HG02571 (cell line): Measurements from ENCODE around the gene ARHGAP45.

Experiments
- ATAC-seq: cut with Tn5 transposase; IDR thresholded peaks from one replicate; pipeline ENCODE4 v1.9.1; 2021; ENCODE audit warnings: mild to moderate bottlenecking, moderate library complexity; ENCODE audit not compliant: unreplicated experiment

Gene ARHGAP45

DNA sequence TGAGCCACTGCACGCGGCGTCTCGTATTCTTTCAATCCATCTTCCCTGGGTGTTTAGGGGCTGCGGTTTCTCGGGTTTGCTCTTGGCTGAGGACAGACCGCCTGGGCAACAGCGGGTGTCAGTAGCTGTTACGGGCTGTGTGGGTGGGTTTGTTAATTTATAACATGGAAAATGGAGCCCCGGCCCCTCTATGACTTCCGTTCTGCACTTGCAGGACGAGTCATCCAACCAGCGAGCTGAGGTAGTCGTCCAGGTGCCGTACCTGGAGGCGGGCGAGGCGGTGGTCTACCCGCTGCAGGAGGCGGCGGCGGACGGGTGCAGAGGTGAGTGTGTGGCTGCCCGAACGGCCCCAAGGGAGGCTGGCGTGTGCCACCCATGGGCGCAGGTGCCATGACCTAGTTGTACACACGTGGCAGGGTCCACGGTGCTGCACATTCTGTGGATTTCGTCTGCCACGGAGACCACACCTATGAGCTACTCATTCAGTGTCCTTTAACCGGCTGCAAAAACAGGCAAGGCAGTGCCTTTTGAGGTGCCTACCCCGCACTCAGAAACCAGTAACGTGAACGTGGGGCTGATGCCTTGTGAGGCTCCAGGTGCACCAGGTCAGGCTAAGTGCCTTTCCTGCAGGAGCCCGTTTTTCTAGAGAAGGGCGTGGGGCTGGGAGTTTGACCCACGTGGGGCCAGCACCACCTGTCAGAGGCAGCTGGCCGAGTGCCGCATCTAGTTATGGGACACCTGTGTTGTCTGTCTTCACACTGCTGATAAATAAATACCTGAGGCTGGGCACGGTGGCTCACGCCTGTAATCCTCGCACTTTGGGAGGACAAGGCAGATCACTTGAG lies 17.3 kb downstream of the ARHGAP45 start:
- no peak for ATAC-seq

- no peak for ATAC-seq
Observed at GRCh38 chr19:1085053-1085658, 18.2 kb downstream of the ARHGAP45 start.

GRCh38 chr19:1085676-1086442 lies 18.9 kb downstream of the ARHGAP45 start:
- ATAC-seq, result no peak

- ATAC-seq, result no peak
Observed at GRCh38 chr19:1086613-1087012, 19.6 kb downstream of the ARHGAP45 start.

DNA sequence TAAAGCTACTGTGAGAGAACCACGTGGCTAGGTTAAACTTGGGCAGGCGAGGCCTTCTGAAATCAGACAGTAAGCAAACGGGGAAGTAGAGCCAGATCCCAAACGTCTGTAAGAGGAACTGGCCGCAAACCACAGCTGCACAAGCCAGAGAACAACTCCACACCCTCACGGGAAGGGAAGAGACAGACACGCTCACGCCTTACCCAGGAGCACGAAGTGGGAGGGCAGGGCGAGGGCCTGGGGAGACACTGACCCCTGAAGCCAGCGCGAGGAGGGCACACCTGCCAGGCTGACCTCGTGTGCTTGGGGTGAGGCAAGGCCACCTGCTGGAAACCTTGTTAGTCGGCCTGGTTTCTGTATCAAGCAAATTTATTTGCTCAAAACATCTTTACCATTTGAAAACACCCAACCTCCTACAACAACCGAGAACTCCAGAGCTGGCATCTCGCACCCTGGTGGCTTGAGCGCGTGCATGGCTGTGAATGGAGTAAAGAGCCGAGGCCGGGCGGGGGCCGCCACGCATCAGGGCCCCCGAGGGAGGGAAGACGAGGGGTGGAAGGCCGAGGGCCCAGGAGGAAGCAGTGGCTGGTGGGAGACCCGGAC lies 20.9 kb downstream of the ARHGAP45 start:
- ATAC-seq, result no peak

DNA sequence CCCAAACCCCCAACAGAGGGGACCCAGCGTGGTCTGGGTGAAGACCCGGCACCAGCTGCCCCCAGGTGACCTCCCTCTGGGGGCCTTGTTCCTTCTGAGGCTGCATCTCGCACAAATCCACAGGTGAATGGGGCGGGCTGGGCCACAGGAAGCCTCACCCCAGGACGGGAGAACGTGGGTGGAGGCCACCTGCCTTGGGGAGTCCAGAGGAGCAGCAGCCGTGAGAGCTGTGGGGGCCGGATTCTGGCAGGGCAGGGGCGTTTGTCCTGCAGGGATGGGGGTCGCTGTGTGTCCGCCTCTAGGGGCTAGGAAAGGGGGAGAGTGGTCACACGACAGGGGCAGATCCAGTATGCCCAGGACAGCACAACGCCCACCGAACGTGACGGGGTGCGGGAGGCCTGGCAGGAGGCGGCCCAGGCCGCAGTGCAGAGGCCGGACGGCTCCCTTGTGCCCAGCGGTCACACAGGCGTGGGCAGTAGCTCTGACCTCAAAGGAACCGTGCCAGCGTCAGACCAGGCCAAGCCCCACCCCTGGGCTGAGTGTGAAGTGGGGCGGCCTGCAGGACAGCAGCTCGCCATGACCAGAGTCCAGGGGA lies 21.5 kb downstream of the ARHGAP45 start:
- no peak for ATAC-seq

DNA sequence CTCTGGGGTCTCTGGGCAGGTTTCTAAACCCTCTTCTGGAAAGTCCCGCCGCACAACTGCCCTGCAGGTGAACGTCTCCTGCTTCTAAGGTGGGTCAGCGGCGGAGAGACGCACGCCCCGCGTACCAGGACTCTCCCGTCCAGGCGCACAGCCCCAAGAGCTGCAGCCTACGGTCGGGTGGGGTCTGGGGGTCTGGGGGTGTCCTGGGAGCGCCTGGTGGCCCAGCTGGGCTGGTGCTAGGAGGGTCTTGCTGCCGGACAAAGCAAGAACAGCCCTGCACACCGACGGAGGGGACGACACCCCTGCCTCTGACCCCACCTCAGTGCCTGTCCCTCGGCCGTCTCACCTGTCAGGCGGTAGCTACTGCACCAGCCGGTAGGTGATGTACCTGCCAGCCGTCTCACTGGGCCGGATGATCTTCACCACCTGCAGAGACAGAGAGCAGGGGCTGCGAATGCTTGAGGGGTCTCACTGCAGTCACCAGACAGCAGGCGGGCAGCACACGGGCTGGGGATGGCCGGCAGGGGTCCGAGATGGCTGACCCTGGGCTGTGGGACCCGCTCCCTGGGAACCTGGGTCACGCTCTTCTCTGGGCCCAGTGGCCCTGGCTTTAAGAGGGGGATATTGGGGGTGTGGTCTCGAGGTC lies 22.3 kb downstream of the ARHGAP45 start:
- no peak for ATAC-seq

GRCh38 chr19:1089891-1090290 lies 22.9 kb downstream of the ARHGAP45 start:
- ATAC-seq, result no peak

DNA sequence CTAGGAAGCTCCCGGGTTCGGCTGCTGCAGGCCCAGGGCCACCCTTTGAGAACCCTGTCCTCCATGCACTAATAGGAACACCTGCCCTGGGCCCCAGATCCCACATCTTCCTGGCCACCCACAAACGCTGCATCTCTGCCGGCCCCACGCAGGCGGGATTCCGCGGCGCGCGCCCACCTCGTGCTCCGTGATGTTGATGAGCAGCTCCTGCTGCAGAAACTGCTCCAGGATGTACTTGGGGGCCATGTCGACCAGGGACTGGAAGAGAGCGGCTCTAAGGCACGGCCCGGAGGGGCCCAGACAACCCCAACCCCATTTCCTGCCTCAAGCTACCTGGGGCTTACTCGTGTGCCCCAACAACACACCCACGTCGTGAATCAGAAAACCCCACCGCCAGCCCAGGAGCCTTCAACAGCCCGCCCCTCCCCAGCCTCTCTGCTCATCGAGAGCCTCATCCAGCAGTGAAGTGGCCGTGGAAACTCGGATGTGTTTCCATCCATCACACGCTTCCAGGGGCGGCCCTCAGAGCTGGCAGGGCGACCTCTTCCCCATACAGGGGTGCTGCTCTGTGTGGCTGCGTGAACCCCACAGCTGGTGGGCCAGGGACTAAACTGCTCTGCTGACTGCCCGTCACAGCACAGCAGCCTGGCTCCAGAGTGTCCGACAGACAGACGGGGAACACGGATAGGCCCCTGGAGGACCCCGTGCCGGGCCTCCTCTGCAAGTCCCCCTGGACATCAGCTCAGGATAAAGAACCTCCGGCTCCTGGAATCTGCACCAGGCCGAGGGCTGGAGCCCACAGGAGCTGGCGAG lies 24.0 kb downstream of the ARHGAP45 start:
- no peak for ATAC-seq

GRCh38 chr19:1091544-1092175 lies 24.7 kb downstream of the ARHGAP45 start:
- no peak for ATAC-seq

GRCh38 chr19:1093330-1093729 lies 26.4 kb downstream of the ARHGAP45 start:
- no peak for ATAC-seq

- ATAC-seq, result no peak
Observed at GRCh38 chr19:1093811-1094553, 27.0 kb downstream of the ARHGAP45 start.

GRCh38 chr19:1094655-1094977 lies 27.6 kb downstream of the ARHGAP45 start:
- ATAC-seq, result no peak

- peak; percentile 72 for ATAC-seq
Observed at GRCh38 chr19:1094978-1095701, 28.2 kb downstream of the ARHGAP45 start, which contains the start of gene POLR2E. Gene POLR2E (minus strand): TSS chr19:1095375. CDS start chr19:1095315, 60 bp downstream.

DNA sequence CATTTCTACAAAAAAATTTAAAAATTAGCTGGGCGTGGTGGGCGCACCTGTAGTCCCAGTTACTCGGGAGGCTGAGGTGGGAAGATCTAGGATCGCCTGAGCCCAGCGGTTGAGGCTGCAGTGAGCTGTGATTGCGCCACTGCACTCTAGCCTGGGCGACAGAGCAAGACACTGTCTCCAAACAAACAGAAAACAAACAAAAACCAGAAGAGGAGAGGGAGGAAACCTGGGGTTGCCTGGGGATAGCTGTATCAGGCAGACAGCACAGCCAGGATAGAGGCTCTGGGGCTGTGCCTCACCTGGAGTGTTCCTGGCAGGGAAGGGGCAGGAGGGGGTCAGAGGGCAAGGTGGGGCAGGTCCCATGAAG lies 30.8 kb downstream of the ARHGAP45 start:
- no peak for ATAC-seq

- no peak for ATAC-seq
Observed at GRCh38 chr19:1098177-1099051, 31.4 kb downstream of the ARHGAP45 start.

- no peak for ATAC-seq
Observed at GRCh38 chr19:1101337-1101698, 34.4 kb downstream of the ARHGAP45 start.
